Measurements from ENCODE around the gene ARHGEF11. TPM values are rescaled to one million over a fixed set of nuclear protein-coding genes. Genes with fewer than 3 reads are reported as not detected.

The ARHGEF11 gene
- total RNA-seq, 2 experiments from 2014 or later, result 14.5 to 20.5 TPM

- Mint-ChIP-seq H3K36me3 (peaks cover 1% of the 10 kb centered on the region), H3K9me3 (no peaks in the 10 kb centered on the region), H3K27ac (no peak overlapping the region), H3K4me1 (peaks cover 10% of the 10 kb centered on the region), H3K4me3 (no peak overlapping the region), H3K27me3 (peaks cover 14% of the 10 kb centered on the region)
- no peak for ATAC-seq (ENCODE audit: low read depth)
- POLR2A ChIA-PET, result interaction anchor here (0.9 kb wide), 1 partner anchor 14 kb away, joined by 3 read pairs; no protein-coding TSS in a partner anchor
- DNase-seq, result no peak
These were observed 144.5 kb downstream of the ARHGEF11 start for GRCh38 chr1:156900896-156901589.

GRCh38 chr1:156899956-156900718 is 145.4 kb downstream of the ARHGEF11 start:
- H3K36me3 Mint-ChIP-seq, result peaks cover 1% of the 10 kb centered on the region
- H3K9me3 Mint-ChIP-seq, result no peaks in the 10 kb centered on the region
- DNase-seq, result no peak
- H3K4me3 Mint-ChIP-seq, result no peak overlapping the region
- ATAC-seq (ENCODE audit: low read depth), result no peak
- no peak overlapping the region for H3K27ac Mint-ChIP-seq
- H3K4me1 Mint-ChIP-seq, result peaks cover 10% of the 10 kb centered on the region
- POLR2A ChIA-PET, result no interaction called here
- peaks cover 20% of the 10 kb centered on the region for H3K27me3 Mint-ChIP-seq

- POLR2A ChIA-PET, result no interaction called here
- H3K4me1 Mint-ChIP-seq, result peaks cover 10% of the 10 kb centered on the region
- H3K9me3 Mint-ChIP-seq, result no peaks in the 10 kb centered on the region
- no peak overlapping the region for H3K4me3 Mint-ChIP-seq
- H3K27me3 Mint-ChIP-seq, result peaks cover 27% of the 10 kb centered on the region
- no peak overlapping the region for H3K27ac Mint-ChIP-seq
- DNase-seq (no peak), ATAC-seq (ENCODE audit: low read depth) (no peak)
- peaks cover 1% of the 10 kb centered on the region for H3K36me3 Mint-ChIP-seq
These were observed 146.4 kb downstream of the ARHGEF11 start for GRCh38 chr1:156898971-156899664.

- POLR2A ChIA-PET, result no interaction called here
- Mint-ChIP-seq H3K36me3 (peaks cover 1% of the 10 kb centered on the region), H3K9me3 (no peaks in the 10 kb centered on the region), H3K4me1 (peaks cover 10% of the 10 kb centered on the region), H3K4me3 (peak overlapping the region; percentile 50), H3K27me3 (peaks cover 32% of the 10 kb centered on the region), H3K27ac (peak overlapping the region; percentile 86)
- peak; percentile 44 for ATAC-seq (ENCODE audit: low read depth)
- DNase-seq, result no peak
These were observed 147.4 kb downstream of the ARHGEF11 start for GRCh38 chr1:156898161-156898566.

GRCh38 chr1:156897078-156897825 is 148.3 kb downstream of the ARHGEF11 start:
- Mint-ChIP-seq H3K4me3 (peak overlapping the region; percentile 34), H3K27ac (peak overlapping the region; percentile 86), H3K36me3 (peaks cover 1% of the 10 kb centered on the region), H3K27me3 (peaks cover 39% of the 10 kb centered on the region), H3K4me1 (peaks cover 16% of the 10 kb centered on the region), H3K9me3 (no peaks in the 10 kb centered on the region)
- ATAC-seq (ENCODE audit: low read depth), result no peak
- POLR2A ChIA-PET, result no interaction called here
- no peak for DNase-seq

GRCh38 chr1:156896490-156897033 is 149.0 kb downstream of the ARHGEF11 start:
- peaks cover 20% of the 10 kb centered on the region for H3K4me1 Mint-ChIP-seq
- H3K27ac Mint-ChIP-seq, result peak overlapping the region; percentile 86

GRCh38 chr1:156895927-156896326 is 149.6 kb downstream of the ARHGEF11 start:
- peaks cover 1% of the 10 kb centered on the region for H3K36me3 Mint-ChIP-seq
- peaks cover 19% of the 10 kb centered on the region for H3K4me1 Mint-ChIP-seq
- no peaks in the 10 kb centered on the region for H3K9me3 Mint-ChIP-seq
- POLR2A ChIA-PET, result no interaction called here
- DNase-seq (no peak), ATAC-seq (ENCODE audit: low read depth) (no peak)
- H3K4me3 Mint-ChIP-seq, result no peak overlapping the region
- peaks cover 47% of the 10 kb centered on the region for H3K27me3 Mint-ChIP-seq
- no peak overlapping the region for H3K27ac Mint-ChIP-seq

More at GRCh38 chr1:156896490-156897033, 149.0 kb downstream of the ARHGEF11 start:
- DNase-seq (no peak), ATAC-seq (ENCODE audit: low read depth) (no peak)
- H3K4me3 Mint-ChIP-seq, result no peak overlapping the region
- H3K36me3 Mint-ChIP-seq, result peaks cover 1% of the 10 kb centered on the region
- peaks cover 44% of the 10 kb centered on the region for H3K27me3 Mint-ChIP-seq
- POLR2A ChIA-PET, result no interaction called here
- H3K9me3 Mint-ChIP-seq, result no peaks in the 10 kb centered on the region

- ATAC-seq (ENCODE audit: low read depth), result no peak
- peaks cover 52% of the 10 kb centered on the region for H3K27me3 Mint-ChIP-seq
- peaks cover 1% of the 10 kb centered on the region for H3K36me3 Mint-ChIP-seq
- POLR2A ChIA-PET, result no interaction called here
- no peak for DNase-seq
- H3K27ac Mint-ChIP-seq, result no peak overlapping the region
- no peak overlapping the region for H3K4me3 Mint-ChIP-seq
- peaks cover 20% of the 10 kb centered on the region for H3K4me1 Mint-ChIP-seq
- no peaks in the 10 kb centered on the region for H3K9me3 Mint-ChIP-seq
These were observed 150.1 kb downstream of the ARHGEF11 start for GRCh38 chr1:156895455-156895812.

GRCh38 chr1:156894711-156895454 is 150.7 kb downstream of the ARHGEF11 start:
- Mint-ChIP-seq H3K27ac (no peak overlapping the region), H3K4me1 (peaks cover 24% of the 10 kb centered on the region), H3K4me3 (no peak overlapping the region), H3K36me3 (peaks cover 1% of the 10 kb centered on the region), H3K27me3 (peaks cover 54% of the 10 kb centered on the region), H3K9me3 (no peaks in the 10 kb centered on the region)
- no peak for ATAC-seq (ENCODE audit: low read depth)
- POLR2A ChIA-PET, result no interaction called here
- DNase-seq, result no peak

GRCh38 chr1:156894001-156894400 is 151.5 kb downstream of the ARHGEF11 start:
- no peak for ATAC-seq (ENCODE audit: low read depth)
- peaks cover 1% of the 10 kb centered on the region for H3K36me3 Mint-ChIP-seq
- POLR2A ChIA-PET, result no interaction called here
- H3K9me3 Mint-ChIP-seq, result no peaks in the 10 kb centered on the region
- no peak for DNase-seq
- H3K4me1 Mint-ChIP-seq, result peaks cover 24% of the 10 kb centered on the region
- H3K4me3 Mint-ChIP-seq, result peak overlapping the region; percentile 20
- no peak overlapping the region for H3K27ac Mint-ChIP-seq
- peaks cover 50% of the 10 kb centered on the region for H3K27me3 Mint-ChIP-seq

- ATAC-seq (ENCODE audit: low read depth) (no peak), DNase-seq (no peak)
- peaks cover 20% of the 10 kb centered on the region for H3K4me1 Mint-ChIP-seq
- H3K27me3 Mint-ChIP-seq, result peaks cover 49% of the 10 kb centered on the region
- POLR2A ChIA-PET, result interaction anchor here (0.5 to 4.5 kb wide), 4 partner anchors 28 to 165 kb away, joined by 3 to 20 read pairs (median 4); partner anchors contain the start of genes ISG20L2, METTL25B and NTRK1
- H3K27ac Mint-ChIP-seq, result no peak within 1 kb of the TSS
- H3K36me3 Mint-ChIP-seq, result no peaks in the 10 kb centered on the region
- peak within 1 kb of the TSS; percentile 76 for H3K4me3 Mint-ChIP-seq
- no peaks in the 10 kb centered on the region for H3K9me3 Mint-ChIP-seq
These were observed 152.2 kb downstream of the ARHGEF11 start, which contains the start of gene PEAR1 for GRCh38 chr1:156893048-156893953. PEAR1 (plus strand) TSS chr1:156893718; CDS start chr1:156903927, 10,209 bp downstream.
